ENCODE measurements around the gene MCC. TPM values are rescaled to one million over a fixed set of nuclear protein-coding genes. Genes with fewer than 3 reads are reported as not detected.

MCC gene
- total RNA-seq, 1 experiment from 2014 or later, result not detected

- DNase-seq (ENCODE audit: low spot score), result no peak
These were observed 120.7 kb downstream of the MCC start for GRCh38 chr5:113367586-113367985.

GRCh38 chr5:113364466-113364865 is 123.8 kb downstream of the MCC start:
- no peak for DNase-seq (ENCODE audit: low spot score)

GRCh38 chr5:113361701-113362100 is 126.6 kb downstream of the MCC start:
- no peak for DNase-seq (ENCODE audit: low spot score)

GRCh38 chr5:113359419-113359818 is 128.8 kb downstream of the MCC start:
- no peak for DNase-seq (ENCODE audit: low spot score)

GRCh38 chr5:113358696-113359095 is 129.6 kb downstream of the MCC start:
- no peak for DNase-seq (ENCODE audit: low spot score)

GRCh38 chr5:113357696-113358476 is 130.4 kb downstream of the MCC start:
- no peak for DNase-seq (ENCODE audit: low spot score)

- DNase-seq (ENCODE audit: low spot score), result no peak
These were observed 131.8 kb downstream of the MCC start for GRCh38 chr5:113356487-113356886.

- DNase-seq (ENCODE audit: low spot score), result no peak
These were observed 134.2 kb downstream of the MCC start for GRCh38 chr5:113354055-113354454.

GRCh38 chr5:113347572-113347971 is 140.7 kb downstream of the MCC start:
- DNase-seq (ENCODE audit: low spot score), result no peak

GRCh38 chr5:113344973-113345940 is 143.0 kb downstream of the MCC start:
- no peak for DNase-seq (ENCODE audit: low spot score)

- DNase-seq (ENCODE audit: low spot score), result no peak
These were observed 144.9 kb downstream of the MCC start for GRCh38 chr5:113343343-113343742.

GRCh38 chr5:113340537-113340936 is 147.7 kb downstream of the MCC start:
- DNase-seq (ENCODE audit: low spot score), result no peak

- DNase-seq (ENCODE audit: low spot score), result no peak
These were observed 149.6 kb downstream of the MCC start for GRCh38 chr5:113338628-113339027.

GRCh38 chr5:113337515-113338415 is 150.5 kb downstream of the MCC start:
- no peak for DNase-seq (ENCODE audit: low spot score)

GRCh38 chr5:113336975-113337374 is 151.3 kb downstream of the MCC start:
- peak; percentile 52 for DNase-seq (ENCODE audit: low spot score)

- DNase-seq (ENCODE audit: low spot score), result no peak
These were observed 154.8 kb downstream of the MCC start for GRCh38 chr5:113333411-113333810.

GRCh38 chr5:113331209-113331551 is 157.1 kb downstream of the MCC start:
- no peak for DNase-seq (ENCODE audit: low spot score)

- DNase-seq (ENCODE audit: low spot score), result peak; percentile 23
These were observed 157.6 kb downstream of the MCC start for GRCh38 chr5:113330533-113331208.

GRCh38 chr5:113329981-113330380 is 158.3 kb downstream of the MCC start:
- DNase-seq (ENCODE audit: low spot score), result no peak

- DNase-seq (ENCODE audit: low spot score), result no peak
These were observed 163.2 kb downstream of the MCC start for GRCh38 chr5:113325054-113325453.

GRCh38 chr5:113321276-113321675 is 167.0 kb downstream of the MCC start:
- DNase-seq (ENCODE audit: low spot score), result no peak
